C4-2B (cell line): ENCODE data around the gene ZNF248.

Source experiments
- ZFX ChIP-seq: fragments of 450-650 bp; IDR thresholded peaks from 2 replicates; pipeline ENCODE4 v1.6.1; 2017
- TF ChIP-seq, protein P1 (sequence below): fragments of 450-650 bp; conservative IDR thresholded peaks from 2 replicates; pipeline ENCODE4 v1.5.1; 2017; ENCODE audit warnings: mild to moderate bottlenecking

DNA sequence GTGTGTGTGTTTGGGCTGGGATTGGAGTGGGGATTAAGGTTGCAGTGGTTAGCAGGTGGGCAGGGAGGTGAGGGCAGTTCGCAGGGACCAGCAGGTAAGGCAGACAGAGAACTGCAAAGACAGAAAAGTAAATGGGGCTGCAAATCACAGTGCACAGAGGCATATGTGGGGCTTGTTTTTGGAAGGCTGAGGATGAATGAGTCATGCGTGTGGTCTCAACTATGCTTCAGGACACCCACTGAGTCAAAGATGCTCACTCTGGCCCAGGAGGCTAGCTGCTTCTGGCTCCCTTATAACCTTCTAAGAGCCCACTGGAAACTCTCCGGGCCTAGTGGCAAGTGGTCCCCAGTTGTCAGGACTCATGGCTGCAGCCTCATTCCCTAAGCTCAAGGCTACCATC, 118.2 kb downstream of the ZNF248 start:
- TF ChIP-seq, protein P1, sequence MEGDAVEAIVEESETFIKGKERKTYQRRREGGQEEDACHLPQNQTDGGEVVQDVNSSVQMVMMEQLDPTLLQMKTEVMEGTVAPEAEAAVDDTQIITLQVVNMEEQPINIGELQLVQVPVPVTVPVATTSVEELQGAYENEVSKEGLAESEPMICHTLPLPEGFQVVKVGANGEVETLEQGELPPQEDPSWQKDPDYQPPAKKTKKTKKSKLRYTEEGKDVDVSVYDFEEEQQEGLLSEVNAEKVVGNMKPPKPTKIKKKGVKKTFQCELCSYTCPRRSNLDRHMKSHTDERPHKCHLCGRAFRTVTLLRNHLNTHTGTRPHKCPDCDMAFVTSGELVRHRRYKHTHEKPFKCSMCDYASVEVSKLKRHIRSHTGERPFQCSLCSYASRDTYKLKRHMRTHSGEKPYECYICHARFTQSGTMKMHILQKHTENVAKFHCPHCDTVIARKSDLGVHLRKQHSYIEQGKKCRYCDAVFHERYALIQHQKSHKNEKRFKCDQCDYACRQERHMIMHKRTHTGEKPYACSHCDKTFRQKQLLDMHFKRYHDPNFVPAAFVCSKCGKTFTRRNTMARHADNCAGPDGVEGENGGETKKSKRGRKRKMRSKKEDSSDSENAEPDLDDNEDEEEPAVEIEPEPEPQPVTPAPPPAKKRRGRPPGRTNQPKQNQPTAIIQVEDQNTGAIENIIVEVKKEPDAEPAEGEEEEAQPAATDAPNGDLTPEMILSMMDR, result no peak
- no peak for TF ChIP-seq ZFX
